Panc1 (cell line): Measurements from ENCODE around the gene CACNB3.

Experiments
- POLR2AphosphoS5 ChIP-seq: IDR thresholded peaks from 2 replicates; pipeline ENCODE4 v1.6.1; 2012; ENCODE audit warnings: mild to moderate bottlenecking, low read depth, low read length, moderate library complexity
- SIN3A ChIP-seq: IDR thresholded peaks from 2 replicates; pipeline ENCODE4 v1.6.1; 2012; ENCODE audit warnings: low read depth, mild to moderate bottlenecking, low read length, moderate library complexity, borderline replicate concordance; ENCODE audit not compliant: insufficient read depth
- TF ChIP-seq, protein P1 (sequence below): fragments of 450-650 bp; IDR thresholded peaks from 2 replicates; pipeline ENCODE4 v1.5.1; 2017; ENCODE audit warnings: mild to moderate bottlenecking
- TF ChIP-seq, protein P2 (sequence below), 2 experiments: IDR thresholded peaks; 2 replicates each; pipeline ENCODE4 v1.6.1; 2011 to 2012; ENCODE audit warnings: low read depth in 2 of 2, control low read depth in 1 of 2, low read length in 1 of 2, mild to moderate bottlenecking in 1 of 2, moderate library complexity in 1 of 2; ENCODE audit not compliant: insufficient read depth in 1 of 2

DNA sequence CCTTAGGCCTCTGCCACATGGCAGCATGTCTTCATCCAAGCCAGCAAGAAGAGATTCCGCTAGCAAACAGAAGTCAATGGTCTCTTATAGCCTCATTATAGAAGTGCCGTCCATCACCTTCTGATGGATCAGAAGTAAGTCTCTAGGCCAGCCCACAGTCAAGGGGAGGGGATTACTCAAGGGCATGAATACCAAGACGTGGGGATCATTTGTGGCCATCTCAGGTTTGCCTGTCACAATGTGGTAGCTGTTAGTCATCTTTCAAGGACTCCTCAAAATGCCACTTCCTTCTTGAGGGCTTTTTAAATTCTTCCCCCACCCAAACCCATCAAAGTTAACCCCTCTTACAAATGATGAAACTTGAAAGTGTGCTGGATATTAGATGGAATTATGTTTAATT, 21.3 kb upstream of the CACNB3 start:
- TF ChIP-seq, protein P1, sequence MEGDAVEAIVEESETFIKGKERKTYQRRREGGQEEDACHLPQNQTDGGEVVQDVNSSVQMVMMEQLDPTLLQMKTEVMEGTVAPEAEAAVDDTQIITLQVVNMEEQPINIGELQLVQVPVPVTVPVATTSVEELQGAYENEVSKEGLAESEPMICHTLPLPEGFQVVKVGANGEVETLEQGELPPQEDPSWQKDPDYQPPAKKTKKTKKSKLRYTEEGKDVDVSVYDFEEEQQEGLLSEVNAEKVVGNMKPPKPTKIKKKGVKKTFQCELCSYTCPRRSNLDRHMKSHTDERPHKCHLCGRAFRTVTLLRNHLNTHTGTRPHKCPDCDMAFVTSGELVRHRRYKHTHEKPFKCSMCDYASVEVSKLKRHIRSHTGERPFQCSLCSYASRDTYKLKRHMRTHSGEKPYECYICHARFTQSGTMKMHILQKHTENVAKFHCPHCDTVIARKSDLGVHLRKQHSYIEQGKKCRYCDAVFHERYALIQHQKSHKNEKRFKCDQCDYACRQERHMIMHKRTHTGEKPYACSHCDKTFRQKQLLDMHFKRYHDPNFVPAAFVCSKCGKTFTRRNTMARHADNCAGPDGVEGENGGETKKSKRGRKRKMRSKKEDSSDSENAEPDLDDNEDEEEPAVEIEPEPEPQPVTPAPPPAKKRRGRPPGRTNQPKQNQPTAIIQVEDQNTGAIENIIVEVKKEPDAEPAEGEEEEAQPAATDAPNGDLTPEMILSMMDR = no peak
- TF ChIP-seq, protein P2, sequence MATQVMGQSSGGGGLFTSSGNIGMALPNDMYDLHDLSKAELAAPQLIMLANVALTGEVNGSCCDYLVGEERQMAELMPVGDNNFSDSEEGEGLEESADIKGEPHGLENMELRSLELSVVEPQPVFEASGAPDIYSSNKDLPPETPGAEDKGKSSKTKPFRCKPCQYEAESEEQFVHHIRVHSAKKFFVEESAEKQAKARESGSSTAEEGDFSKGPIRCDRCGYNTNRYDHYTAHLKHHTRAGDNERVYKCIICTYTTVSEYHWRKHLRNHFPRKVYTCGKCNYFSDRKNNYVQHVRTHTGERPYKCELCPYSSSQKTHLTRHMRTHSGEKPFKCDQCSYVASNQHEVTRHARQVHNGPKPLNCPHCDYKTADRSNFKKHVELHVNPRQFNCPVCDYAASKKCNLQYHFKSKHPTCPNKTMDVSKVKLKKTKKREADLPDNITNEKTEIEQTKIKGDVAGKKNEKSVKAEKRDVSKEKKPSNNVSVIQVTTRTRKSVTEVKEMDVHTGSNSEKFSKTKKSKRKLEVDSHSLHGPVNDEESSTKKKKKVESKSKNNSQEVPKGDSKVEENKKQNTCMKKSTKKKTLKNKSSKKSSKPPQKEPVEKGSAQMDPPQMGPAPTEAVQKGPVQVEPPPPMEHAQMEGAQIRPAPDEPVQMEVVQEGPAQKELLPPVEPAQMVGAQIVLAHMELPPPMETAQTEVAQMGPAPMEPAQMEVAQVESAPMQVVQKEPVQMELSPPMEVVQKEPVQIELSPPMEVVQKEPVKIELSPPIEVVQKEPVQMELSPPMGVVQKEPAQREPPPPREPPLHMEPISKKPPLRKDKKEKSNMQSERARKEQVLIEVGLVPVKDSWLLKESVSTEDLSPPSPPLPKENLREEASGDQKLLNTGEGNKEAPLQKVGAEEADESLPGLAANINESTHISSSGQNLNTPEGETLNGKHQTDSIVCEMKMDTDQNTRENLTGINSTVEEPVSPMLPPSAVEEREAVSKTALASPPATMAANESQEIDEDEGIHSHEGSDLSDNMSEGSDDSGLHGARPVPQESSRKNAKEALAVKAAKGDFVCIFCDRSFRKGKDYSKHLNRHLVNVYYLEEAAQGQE (IDR thresholded peaks at IDR 0.05; ENCODE audit: insufficient read depth in 1 of 2, low read depth in 2 of 2, low read length in 1 of 2) = no peak
- TF ChIP-seq POLR2AphosphoS5 = no peak
- no peak for TF ChIP-seq SIN3A
